HCT116 (cell line): ENCODE results near the gene SERTM1. TPM values are rescaled to one million over a fixed set of nuclear protein-coding genes. Genes with fewer than 3 reads are reported as not detected.

Experiments used
- ATAC-seq: fragments of 200-7000 bp; cut with Tn5 transposase; 2 replicates; pipeline ENCODE4 v1.9.1; 2020; ENCODE audit warnings: mild to moderate bottlenecking, moderate library complexity
- BruUV-seq: library from RNA; stranded (reverse); fragments of 400-500 nt; replicated peaks from 2 replicates; lab custom pipeline; 2021; lab: Mats Ljungman, UMichigan
- CTCF ChIA-PET: fragments of 300-600 bp; sonication (Branson Sonifier 250); formaldehyde crosslinking; loops from one replicate; lab custom pipeline; 2021; ENCODE audit warnings: antibody characterized with exemption; lab: Charles Lee
- POLR2A ChIA-PET: fragments of 300-600, 350-600 bp; sonication (Branson Sonifier 250); formaldehyde crosslinking; loops from one replicate; lab custom pipeline; 2021; ENCODE audit warnings: antibody characterized with exemption; lab: Charles Lee
- RAD21 ChIA-PET, 2 experiments: fragments of 300-600 bp; sonication (Branson Sonifier 250); formaldehyde crosslinking; loops; one replicate each; lab custom pipeline; 2023; ENCODE audit warnings: low total read pairs in 2 of 2; ENCODE audit not compliant: uncharacterized antibody in 2 of 2, unreplicated experiment in 2 of 2, low non-redundant PET in 1 of 2; lab: Charles Lee
- DNase-seq: peaks from one replicate; pipeline ENCODE4 v3.0.0-alpha.2; 2010; ENCODE audit warnings: low read depth, low spot score
- H2AFZ ChIP-seq: fragments of 200-600 bp; shearing (Covaris generic), sonication (generic); 2 replicates; pipeline ENCODE4 v1.6.1; 2017; ENCODE audit warnings: low read depth, mixed run types, mixed read lengths, antibody characterized with exemption, low read length; ENCODE audit not compliant: poor library complexity, severe bottlenecking
- H3K27ac ChIP-seq: 2 replicates; pipeline ENCODE4 v1.5.1; 2012; ENCODE audit warnings: low read depth, low read length
- H3K27me3 ChIP-seq: fragments of 200-600 bp; sonication (generic); 2 replicates; pipeline ENCODE4 v1.6.1; 2016; ENCODE audit warnings: mixed run types, low read length, mixed read lengths; ENCODE audit not compliant: insufficient read depth
- H3K36me3 ChIP-seq, 2 experiments: fragments of 200-500 bp in 1 of 2; fragments of 200-600 bp in 1 of 2; sonication (Bioruptor generic) in 1 of 2; sonication (generic) in 1 of 2; 2 replicates each; pipeline versions ENCODE4 v1.5.1 to v1.6.1; 2014 to 2016; ENCODE audit warnings: low read length in 2 of 2, inconsistent platforms in 1 of 2, mixed read lengths in 1 of 2, mixed run types in 1 of 2; ENCODE audit not compliant: insufficient read depth in 2 of 2, control insufficient read depth in 1 of 2
- H3K4me1 ChIP-seq, 2 experiments: fragments of 200-600 bp in 1 of 2; sonication (generic) in 1 of 2; 2 replicates each; pipeline versions ENCODE4 v1.5.1 to v1.6.1; 2012 to 2017; ENCODE audit warnings: low read length in 2 of 2, inconsistent platforms in 1 of 2, mild to moderate bottlenecking in 1 of 2, mixed read lengths in 1 of 2, mixed run types in 1 of 2, moderate library complexity in 1 of 2; ENCODE audit not compliant: insufficient read depth in 2 of 2, control insufficient read depth in 1 of 2
- H3K4me2 ChIP-seq: fragments of 200-600 bp; sonication (generic); 2 replicates; pipeline ENCODE4 v1.6.1; 2017; ENCODE audit warnings: mixed run types, low read length, mixed read lengths
- H3K4me3 ChIP-seq, 2 experiments: fragments of 200-600 bp in 1 of 2; sonication (generic) in 1 of 2; replicated peaks in 1 of 2; 2 replicates each; pipeline ENCODE4 v1.5.1; 2011 to 2016; ENCODE audit warnings: low read length in 2 of 2, control low read depth in 1 of 2, low read depth in 1 of 2, mild to moderate bottlenecking in 1 of 2, mixed read lengths in 1 of 2, mixed run types in 1 of 2
- H3K79me2 ChIP-seq: fragments of 200-600 bp; sonication (generic); 2 replicates; pipeline ENCODE4 v1.6.1; 2017; ENCODE audit warnings: mild to moderate bottlenecking, mixed run types, low read length, moderate library complexity, mixed read lengths; ENCODE audit not compliant: insufficient read depth
- H3K9ac ChIP-seq: fragments of 200-600 bp; sonication (generic); 2 replicates; pipeline ENCODE4 v1.6.1; 2016; ENCODE audit warnings: low read length, mixed read lengths
- H3K9me2 ChIP-seq: fragments of 200-600 bp; sonication (generic), shearing (Covaris generic); 2 replicates; pipeline ENCODE4 v1.6.1; 2017; ENCODE audit warnings: mixed run types, mild to moderate bottlenecking, moderate library complexity; ENCODE audit not compliant: insufficient read depth
- H3K9me3 ChIP-seq, 2 experiments: fragments of 200-500 bp in 1 of 2; fragments of 200-600 bp in 1 of 2; sonication (Bioruptor generic) in 1 of 2; sonication (generic) in 1 of 2; 2 replicates each; pipeline ENCODE4 v1.6.1; 2014 to 2017; ENCODE audit warnings: low read length in 2 of 2, mixed read lengths in 2 of 2, inconsistent platforms in 1 of 2, low read depth in 1 of 2, mild to moderate bottlenecking in 1 of 2, mixed run types in 1 of 2, moderate library complexity in 1 of 2; ENCODE audit not compliant: control insufficient read depth in 1 of 2, insufficient read depth in 1 of 2
- H4K20me1 ChIP-seq: fragments of 200-600 bp; sonication (generic), shearing (Covaris generic); 2 replicates; pipeline ENCODE4 v1.6.1; 2017; ENCODE audit warnings: mixed run types, mild to moderate bottlenecking, moderate library complexity; ENCODE audit not compliant: insufficient read depth
- EGR1 ChIP-seq: IDR thresholded peaks from 2 replicates; pipeline ENCODE4 v1.6.1; 2012; ENCODE audit warnings: low read depth
- ELF1 ChIP-seq: IDR thresholded peaks from 2 replicates; pipeline ENCODE4 v1.6.1; 2012; ENCODE audit warnings: low read depth, borderline replicate concordance
- EZH2phosphoT487 ChIP-seq: fragments of 200-600 bp; IDR thresholded peaks from 2 replicates; pipeline ENCODE4 v1.6.1; 2018; ENCODE audit warnings: antibody characterized with exemption, borderline replicate concordance
- FOSL1 ChIP-seq: IDR thresholded peaks from 2 replicates; pipeline ENCODE4 v1.6.1; 2012; ENCODE audit warnings: low read depth
- JUND ChIP-seq: IDR thresholded peaks from 2 replicates; pipeline ENCODE4 v1.6.1; 2012
- POLR2A ChIP-seq: IDR thresholded peaks from 2 replicates; pipeline ENCODE4 v1.7.0; 2011; ENCODE audit warnings: borderline replicate concordance; ENCODE audit not compliant: insufficient read depth, insufficient read length; ENCODE audit errors: extremely low read depth
- POLR2AphosphoS5 ChIP-seq: IDR thresholded peaks from 2 replicates; pipeline ENCODE4 v1.6.1; 2011; ENCODE audit warnings: mild to moderate bottlenecking, low read depth, low read length, moderate library complexity
- SIN3A ChIP-seq: IDR thresholded peaks from 2 replicates; pipeline ENCODE4 v1.6.1; 2012; ENCODE audit warnings: low read depth
- SRF ChIP-seq: IDR thresholded peaks from 2 replicates; pipeline ENCODE4 v1.6.1; 2012; ENCODE audit warnings: low read depth
- ZFX ChIP-seq: fragments of 450-650 bp; IDR thresholded peaks from 2 replicates; pipeline ENCODE4 v1.6.1; 2017
- ZNF274 ChIP-seq: fragments of 200-500 bp; sonication (Bioruptor generic); IDR thresholded peaks from 2 replicates; pipeline ENCODE4 v1.6.1; 2014; ENCODE audit warnings: mild to moderate bottlenecking, low read depth, low read length, inconsistent platforms
- intact Hi-C: fragments of 100-400 bp; cut with micrococcal nuclease; formaldehyde crosslinking; loops from 2 replicates; pipeline ENCODE4 v1.10.0; 2022
- total RNA-seq: library from RNA; stranded (reverse); gene quantifications from one replicate; pipeline ENCODE4 v1.2.1, GENCODE V29; 2021; ENCODE audit not compliant: unreplicated experiment
- TF ChIP-seq, protein P1 (sequence below): IDR thresholded peaks from 2 replicates; pipeline ENCODE4 v1.6.1; 2012
- TF ChIP-seq, protein P2 (sequence below), 3 experiments: fragments of 200-600 bp in 1 of 3; sonication (generic) in 1 of 3; IDR thresholded peaks in 2 of 3; conservative IDR thresholded peaks in 1 of 3; 2 replicates each; pipeline ENCODE4 v1.5.1; 2012 to 2017; ENCODE audit warnings: low read depth in 2 of 3, low read length in 2 of 3, antibody characterized with exemption in 1 of 3, borderline replicate concordance in 1 of 3, control low read depth in 1 of 3, mild to moderate bottlenecking in 1 of 3, mixed read lengths in 1 of 3, mixed run types in 1 of 3, moderate library complexity in 1 of 3; ENCODE audit not compliant: insufficient read depth in 1 of 3
- TF ChIP-seq, protein P3 (sequence below): IDR thresholded peaks from 2 replicates; pipeline ENCODE4 v1.6.1; 2012
- TF ChIP-seq, protein P4 (sequence below): IDR thresholded peaks from 2 replicates; pipeline ENCODE4 v1.6.1; 2012; ENCODE audit warnings: low read depth

Gene SERTM1
- total RNA-seq, 1 experiment from 2014 or later = not detected

DNA sequence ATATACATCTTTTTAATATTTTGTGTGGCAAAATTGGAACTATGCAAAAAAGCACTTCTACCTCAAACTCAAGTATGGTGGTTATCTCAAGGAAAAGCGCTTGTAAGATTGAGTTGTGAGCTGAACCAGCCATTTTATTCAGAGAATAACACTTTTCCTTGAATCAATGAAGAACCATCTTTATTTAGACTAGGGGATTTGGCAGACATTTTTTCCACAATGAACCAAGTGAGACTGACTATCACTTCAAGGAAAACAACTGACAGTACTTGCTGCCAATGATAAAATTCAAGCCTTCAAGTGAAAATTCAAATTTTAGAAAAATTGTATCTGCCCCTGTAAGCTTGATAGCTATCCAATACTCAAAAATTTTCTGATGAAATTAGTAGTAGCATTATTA is 23.2 kb upstream of the SERTM1 start:
- no peak for DNase-seq
- H3K9me2 ChIP-seq = no peaks in the 10 kb centered on the region
- H3K9me3 ChIP-seq = no peaks in the 10 kb centered on the region
- H3K4me3 ChIP-seq = no peak overlapping the region
- ChIA-PET POLR2A (no interaction called here), CTCF (no interaction called here), RAD21 (no interaction called here)
- no peaks in the 10 kb centered on the region for H3K27me3 ChIP-seq
- no peaks in the 10 kb centered on the region for H3K36me3 ChIP-seq
- no peak overlapping the region for H3K27ac ChIP-seq
- TF ChIP-seq JUND (no peak), EGR1 (no peak), SRF (no peak), SIN3A (no peak), ZNF274 (no peak), EZH2phosphoT487 (no peak), FOSL1 (no peak)
- TF ChIP-seq, protein P1, sequence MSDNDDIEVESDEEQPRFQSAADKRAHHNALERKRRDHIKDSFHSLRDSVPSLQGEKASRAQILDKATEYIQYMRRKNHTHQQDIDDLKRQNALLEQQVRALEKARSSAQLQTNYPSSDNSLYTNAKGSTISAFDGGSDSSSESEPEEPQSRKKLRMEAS = no peak
- TF ChIP-seq, protein P2, sequence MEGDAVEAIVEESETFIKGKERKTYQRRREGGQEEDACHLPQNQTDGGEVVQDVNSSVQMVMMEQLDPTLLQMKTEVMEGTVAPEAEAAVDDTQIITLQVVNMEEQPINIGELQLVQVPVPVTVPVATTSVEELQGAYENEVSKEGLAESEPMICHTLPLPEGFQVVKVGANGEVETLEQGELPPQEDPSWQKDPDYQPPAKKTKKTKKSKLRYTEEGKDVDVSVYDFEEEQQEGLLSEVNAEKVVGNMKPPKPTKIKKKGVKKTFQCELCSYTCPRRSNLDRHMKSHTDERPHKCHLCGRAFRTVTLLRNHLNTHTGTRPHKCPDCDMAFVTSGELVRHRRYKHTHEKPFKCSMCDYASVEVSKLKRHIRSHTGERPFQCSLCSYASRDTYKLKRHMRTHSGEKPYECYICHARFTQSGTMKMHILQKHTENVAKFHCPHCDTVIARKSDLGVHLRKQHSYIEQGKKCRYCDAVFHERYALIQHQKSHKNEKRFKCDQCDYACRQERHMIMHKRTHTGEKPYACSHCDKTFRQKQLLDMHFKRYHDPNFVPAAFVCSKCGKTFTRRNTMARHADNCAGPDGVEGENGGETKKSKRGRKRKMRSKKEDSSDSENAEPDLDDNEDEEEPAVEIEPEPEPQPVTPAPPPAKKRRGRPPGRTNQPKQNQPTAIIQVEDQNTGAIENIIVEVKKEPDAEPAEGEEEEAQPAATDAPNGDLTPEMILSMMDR (IDR thresholded peaks at IDR 0.05 in 2 of 3, conservative IDR thresholded peaks at IDR 0.05 in 1 of 3; ENCODE audit: borderline replicate concordance in 1 of 3, insufficient read depth in 1 of 3, low read depth in 2 of 3, low read length in 2 of 3) = no peak
- intact Hi-C loops = no loop called here
- no TSS peak for BruUV-seq
- H3K9ac ChIP-seq = no peak overlapping the region
- no peak overlapping the region for H3K4me2 ChIP-seq
- H4K20me1 ChIP-seq = no peaks in the 10 kb centered on the region
- no peak for ATAC-seq
- no peak overlapping the region for H2AFZ ChIP-seq
- H3K79me2 ChIP-seq = no peaks in the 10 kb centered on the region
- no peaks in the 10 kb centered on the region for H3K4me1 ChIP-seq

DNA sequence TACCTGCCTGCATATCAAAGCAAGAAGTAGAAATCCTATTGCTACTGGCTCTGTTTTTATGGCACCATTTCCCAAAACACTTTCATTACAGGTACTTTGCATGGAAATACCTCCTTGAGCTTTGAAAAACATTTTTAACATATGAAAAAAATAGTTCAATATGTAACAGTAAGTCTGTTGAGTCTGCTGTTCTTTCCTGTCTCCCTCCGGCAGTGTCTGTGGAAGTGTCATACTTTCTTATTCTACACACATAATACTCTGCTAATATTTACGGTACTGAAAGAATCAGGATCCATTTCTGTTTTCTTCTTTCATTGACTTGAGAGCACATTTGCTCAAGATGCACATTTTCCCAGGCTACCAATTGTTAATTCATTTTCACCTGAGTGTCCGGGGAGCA is 8.2 kb upstream of the SERTM1 start:
- H3K4me3 ChIP-seq = no peak overlapping the region
- no peaks in the 10 kb centered on the region for H4K20me1 ChIP-seq
- BruUV-seq = no TSS peak
- no peaks in the 10 kb centered on the region for H3K9me3 ChIP-seq
- RAD21 ChIA-PET = no interaction called here
- H3K27me3 ChIP-seq = peaks cover 6% of the 10 kb centered on the region; the same call in 1 of the 2 replicates
- POLR2A ChIA-PET = no interaction called here
- H3K4me2 ChIP-seq = no peak overlapping the region
- intact Hi-C loops = no loop called here
- CTCF ChIA-PET = no interaction called here
- H3K9me2 ChIP-seq = no peaks in the 10 kb centered on the region
- no peaks in the 10 kb centered on the region for H3K4me1 ChIP-seq
- TF ChIP-seq POLR2AphosphoS5 = no peak
- no peak for TF ChIP-seq JUND
- no peak for TF ChIP-seq ZNF274
- TF ChIP-seq ZFX = no peak
- no peak for TF ChIP-seq ELF1
- TF ChIP-seq, protein P3, sequence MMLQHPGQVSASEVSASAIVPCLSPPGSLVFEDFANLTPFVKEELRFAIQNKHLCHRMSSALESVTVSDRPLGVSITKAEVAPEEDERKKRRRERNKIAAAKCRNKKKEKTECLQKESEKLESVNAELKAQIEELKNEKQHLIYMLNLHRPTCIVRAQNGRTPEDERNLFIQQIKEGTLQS = no peak
- TF ChIP-seq, protein P4, sequence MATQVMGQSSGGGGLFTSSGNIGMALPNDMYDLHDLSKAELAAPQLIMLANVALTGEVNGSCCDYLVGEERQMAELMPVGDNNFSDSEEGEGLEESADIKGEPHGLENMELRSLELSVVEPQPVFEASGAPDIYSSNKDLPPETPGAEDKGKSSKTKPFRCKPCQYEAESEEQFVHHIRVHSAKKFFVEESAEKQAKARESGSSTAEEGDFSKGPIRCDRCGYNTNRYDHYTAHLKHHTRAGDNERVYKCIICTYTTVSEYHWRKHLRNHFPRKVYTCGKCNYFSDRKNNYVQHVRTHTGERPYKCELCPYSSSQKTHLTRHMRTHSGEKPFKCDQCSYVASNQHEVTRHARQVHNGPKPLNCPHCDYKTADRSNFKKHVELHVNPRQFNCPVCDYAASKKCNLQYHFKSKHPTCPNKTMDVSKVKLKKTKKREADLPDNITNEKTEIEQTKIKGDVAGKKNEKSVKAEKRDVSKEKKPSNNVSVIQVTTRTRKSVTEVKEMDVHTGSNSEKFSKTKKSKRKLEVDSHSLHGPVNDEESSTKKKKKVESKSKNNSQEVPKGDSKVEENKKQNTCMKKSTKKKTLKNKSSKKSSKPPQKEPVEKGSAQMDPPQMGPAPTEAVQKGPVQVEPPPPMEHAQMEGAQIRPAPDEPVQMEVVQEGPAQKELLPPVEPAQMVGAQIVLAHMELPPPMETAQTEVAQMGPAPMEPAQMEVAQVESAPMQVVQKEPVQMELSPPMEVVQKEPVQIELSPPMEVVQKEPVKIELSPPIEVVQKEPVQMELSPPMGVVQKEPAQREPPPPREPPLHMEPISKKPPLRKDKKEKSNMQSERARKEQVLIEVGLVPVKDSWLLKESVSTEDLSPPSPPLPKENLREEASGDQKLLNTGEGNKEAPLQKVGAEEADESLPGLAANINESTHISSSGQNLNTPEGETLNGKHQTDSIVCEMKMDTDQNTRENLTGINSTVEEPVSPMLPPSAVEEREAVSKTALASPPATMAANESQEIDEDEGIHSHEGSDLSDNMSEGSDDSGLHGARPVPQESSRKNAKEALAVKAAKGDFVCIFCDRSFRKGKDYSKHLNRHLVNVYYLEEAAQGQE = no peak
- TF ChIP-seq SRF = no peak
- TF ChIP-seq FOSL1 = no peak
- TF ChIP-seq, protein P1 = no peak
- no peak for TF ChIP-seq POLR2A
- no peak for TF ChIP-seq EGR1
- H2AFZ ChIP-seq = no peak overlapping the region
- H3K9ac ChIP-seq = no peak overlapping the region
- H3K36me3 ChIP-seq = no peaks in the 10 kb centered on the region
- no peak for ATAC-seq
- H3K27ac ChIP-seq = no peak overlapping the region
- DNase-seq = no peak
- no peaks in the 10 kb centered on the region for H3K79me2 ChIP-seq
